NCI-H748 (cell line): Measurements from ENCODE around the gene NSUN3.
"Not testable (repeated sequence)": the region's sequence is repeated elsewhere in the genome, so short reads cannot be mapped to it uniquely, and the experiment has no call there.

ENCODE experiments used
- DNase-seq: peaks from one replicate; lab custom pipeline; 2025; ENCODE audit not compliant: unreplicated experiment; lab: John Stamatoyannopoulos, UW

Gene NSUN3

GRCh38 chr3:94066506-94067500 is 3.9 kb downstream of the NSUN3 start:
- no peak for DNase-seq

GRCh38 chr3:94069194-94069813 is 6.4 kb downstream of the NSUN3 start:
- DNase-seq = peak; percentile 15

- no peak for DNase-seq
Observed at GRCh38 chr3:94070341-94070911, 7.6 kb downstream of the NSUN3 start.

- no peak for DNase-seq
Observed at GRCh38 chr3:94071713-94072284, 8.9 kb downstream of the NSUN3 start.

GRCh38 chr3:94076055-94076454 is 13.2 kb downstream of the NSUN3 start:
- no peak for DNase-seq

- peak; percentile 57 for DNase-seq
Observed at GRCh38 chr3:94080552-94080951, 17.7 kb downstream of the NSUN3 start.

GRCh38 chr3:94081884-94082283 is 19.0 kb downstream of the NSUN3 start:
- no peak for DNase-seq

GRCh38 chr3:94082391-94082937 is 19.6 kb downstream of the NSUN3 start:
- DNase-seq = peak; percentile 89

GRCh38 chr3:94083261-94083660 is 20.4 kb downstream of the NSUN3 start:
- DNase-seq = no peak

- no peak for DNase-seq
Observed at GRCh38 chr3:94089126-94089525, 26.3 kb downstream of the NSUN3 start.

GRCh38 chr3:94092086-94092485 is 29.2 kb downstream of the NSUN3 start:
- DNase-seq = no peak

GRCh38 chr3:94093151-94093550 is 30.3 kb downstream of the NSUN3 start:
- no peak for DNase-seq

GRCh38 chr3:94095111-94095510 is 32.2 kb downstream of the NSUN3 start:
- DNase-seq = no peak

GRCh38 chr3:94098452-94098851 is 35.6 kb downstream of the NSUN3 start:
- no peak for DNase-seq

- DNase-seq = no peak
Observed at GRCh38 chr3:94099311-94099710, 36.5 kb downstream of the NSUN3 start.

GRCh38 chr3:94101860-94102259 is 39.0 kb downstream of the NSUN3 start:
- DNase-seq = no peak

GRCh38 chr3:94106268-94106667 is 43.4 kb downstream of the NSUN3 start:
- DNase-seq = no peak

GRCh38 chr3:94110232-94110631 is 47.4 kb downstream of the NSUN3 start:
- not testable (repeated sequence) for DNase-seq

- no peak for DNase-seq
Observed at GRCh38 chr3:94110854-94111253, 48.0 kb downstream of the NSUN3 start.

GRCh38 chr3:94114666-94115065 is 51.8 kb downstream of the NSUN3 start:
- no peak for DNase-seq

- DNase-seq = peak; percentile 24
Observed at GRCh38 chr3:94115482-94115881, 52.6 kb downstream of the NSUN3 start.
